IMR-90 (cell line): ENCODE results near the gene INO80B. TPM values are rescaled to one million over a fixed set of nuclear protein-coding genes. Genes with fewer than 3 reads are reported as not detected.

Experiments used
- ATAC-seq: fragments of 200-7000 bp; cut with Tn5 transposase; 2 replicates; pipeline ENCODE4 v1.9.1; 2020; ENCODE audit warnings: low read depth, mild to moderate bottlenecking, moderate library complexity
- BruUV-seq: library from RNA; stranded (reverse); fragments of 400-500 nt; replicated peaks from 2 replicates; lab custom pipeline; 2021; lab: Mats Ljungman, UMichigan
- CTCF ChIA-PET: fragments of 300-600 bp; formaldehyde crosslinking; extraction: SDS; loops from one replicate; lab custom pipeline; 2021; ENCODE audit warnings: antibody characterized with exemption; lab: Yijun Ruan, JAX
- POLR2A ChIA-PET: fragments of 300-600 bp; sonication (Branson Sonifier 250); formaldehyde crosslinking; loops from one replicate; lab custom pipeline; 2022; ENCODE audit warnings: antibody characterized with exemption; ENCODE audit not compliant: unreplicated experiment; lab: Charles Lee
- DNase-seq: peaks from one replicate; pipeline ENCODE4 v3.0.0; 2013
- H2AFZ ChIP-seq: replicated peaks from 2 replicates; pipeline ENCODE3; 2013; ENCODE audit warnings: low read length, mild to moderate bottlenecking; ENCODE audit not compliant: poor library complexity
- H2AK5ac ChIP-seq: 2 replicates; pipeline ENCODE4 v1.6.1; 2013; ENCODE audit warnings: low read depth, low read length, inconsistent platforms
- H2AK9ac ChIP-seq: replicated peaks from 2 replicates; pipeline ENCODE3; 2013; ENCODE audit warnings: mild to moderate bottlenecking, low read depth, low read length, moderate library complexity; ENCODE audit not compliant: poor library complexity
- H2BK120ac ChIP-seq: 2 replicates; pipeline ENCODE4 v1.6.1; 2013; ENCODE audit warnings: low read depth, low read length, inconsistent platforms
- H2BK15ac ChIP-seq: 3 replicates; pipeline ENCODE4 v1.6.1; 2013; ENCODE audit warnings: low read depth, low read length, inconsistent platforms
- H2BK20ac ChIP-seq: 2 replicates; pipeline ENCODE4 v1.6.1; 2013; ENCODE audit warnings: low read depth, mild to moderate bottlenecking, inconsistent platforms, low read length, moderate library complexity
- H2BK5ac ChIP-seq: 2 replicates; pipeline ENCODE4 v1.6.1; 2013; ENCODE audit warnings: mild to moderate bottlenecking, low read depth, low read length, inconsistent platforms; ENCODE audit not compliant: poor library complexity, severe bottlenecking
- H3K14ac ChIP-seq: replicated peaks from 2 replicates; pipeline ENCODE4 v1.6.1; 2013; ENCODE audit warnings: low read depth, low read length, inconsistent platforms
- H3K18ac ChIP-seq: 2 replicates; pipeline ENCODE4 v1.6.1; 2013; ENCODE audit warnings: low read depth, low read length, control low read depth
- H3K23ac ChIP-seq: 2 replicates; pipeline ENCODE4 v1.6.1; 2013; ENCODE audit warnings: low read depth, low read length, inconsistent platforms
- H3K27ac ChIP-seq: 2 replicates; pipeline ENCODE4 v1.5.1; 2013; ENCODE audit warnings: mild to moderate bottlenecking, control low read depth, low read length; ENCODE audit not compliant: insufficient read depth
- H3K27me3 ChIP-seq: 2 replicates; pipeline ENCODE4 v1.6.1; 2013; ENCODE audit warnings: low read length; ENCODE audit not compliant: control insufficient read depth, insufficient read depth
- H3K36me3 ChIP-seq: 2 replicates; pipeline ENCODE4 v1.6.1; 2013; ENCODE audit warnings: low read length, mixed read lengths; ENCODE audit not compliant: control insufficient read depth, insufficient read depth
- H3K4ac ChIP-seq: 2 replicates; pipeline ENCODE4 v1.6.1; 2013; ENCODE audit warnings: low read depth, low read length, inconsistent platforms
- H3K4me1 ChIP-seq: 2 replicates; pipeline ENCODE4 v1.6.1; 2013; ENCODE audit warnings: low read length, mixed read lengths; ENCODE audit not compliant: control insufficient read depth, insufficient read depth
- H3K4me2 ChIP-seq: 2 replicates; pipeline ENCODE4 v1.6.1; 2013; ENCODE audit warnings: low read depth, mild to moderate bottlenecking, control low read depth, low read length, moderate library complexity
- H3K4me3 ChIP-seq: 2 replicates; pipeline ENCODE4 v1.5.1; 2013; ENCODE audit warnings: low read depth, mild to moderate bottlenecking, control low read depth, low read length, moderate library complexity; ENCODE audit not compliant: insufficient read depth
- H3K56ac ChIP-seq: 2 replicates; pipeline ENCODE4 v1.6.1; 2013; ENCODE audit warnings: low read length, inconsistent platforms; ENCODE audit not compliant: insufficient read depth; ENCODE audit errors: extremely low read depth
- H3K79me1 ChIP-seq, 2 experiments: 2 replicates each; pipeline ENCODE4 v1.6.1; 2013; ENCODE audit warnings: low read length in 2 of 2, inconsistent platforms in 1 of 2, low read depth in 1 of 2
- H3K9ac ChIP-seq: 2 replicates; pipeline ENCODE4 v1.6.1; 2013; ENCODE audit warnings: low read depth, low read length, control low read depth
- H3K9me1 ChIP-seq: 2 replicates; pipeline ENCODE4 v1.6.1; 2013; ENCODE audit warnings: low read length, inconsistent platforms; ENCODE audit not compliant: insufficient read depth
- H3K9me3 ChIP-seq: 2 replicates; pipeline ENCODE4 v1.6.1; 2013; ENCODE audit warnings: low read length; ENCODE audit not compliant: control insufficient read depth, insufficient read depth
- H4K20me1 ChIP-seq: 2 replicates; pipeline ENCODE4 v1.6.1; 2013; ENCODE audit warnings: low read length, inconsistent platforms; ENCODE audit not compliant: insufficient read depth
- H4K5ac ChIP-seq: 2 replicates; pipeline ENCODE4 v1.6.1; 2013; ENCODE audit warnings: mild to moderate bottlenecking, low read depth, low read length, control low read depth
- H4K8ac ChIP-seq, 2 experiments: 2 replicates each; pipeline ENCODE4 v1.6.1; 2013; ENCODE audit warnings: low read depth in 2 of 2, low read length in 2 of 2, control low read depth in 1 of 2, inconsistent platforms in 1 of 2
- H4K91ac ChIP-seq: 2 replicates; pipeline ENCODE4 v1.6.1; 2013; ENCODE audit warnings: low read depth, low read length, inconsistent platforms; ENCODE audit not compliant: insufficient read depth
- BHLHE40 ChIP-seq: fragments of 150-350 bp; IDR thresholded peaks from 2 replicates; pipeline ENCODE4 v1.6.1; 2016; ENCODE audit warnings: mild to moderate bottlenecking, low read depth, low read length
- MAFK ChIP-seq: IDR thresholded peaks from 2 replicates; pipeline ENCODE4 v1.6.1; 2012; ENCODE audit warnings: low read depth, low read length, improper control_type of control experiment
- MAZ ChIP-seq: IDR thresholded peaks from 2 replicates; pipeline ENCODE4 v1.6.1; 2012; ENCODE audit warnings: low read depth, mild to moderate bottlenecking, low read length, improper control_type of control experiment, moderate library complexity, borderline replicate concordance
- MXI1 ChIP-seq: IDR thresholded peaks from 2 replicates; pipeline ENCODE4 v1.6.1; 2012; ENCODE audit warnings: low read depth, mild to moderate bottlenecking, low read length, moderate library complexity, borderline replicate concordance
- POLR2A ChIP-seq: IDR thresholded peaks from 2 replicates; pipeline ENCODE4 v1.6.1; 2012; ENCODE audit warnings: mild to moderate bottlenecking, low read depth, low read length
- RFX5 ChIP-seq: IDR thresholded peaks from 2 replicates; pipeline ENCODE4 v1.8.0; 2012; ENCODE audit warnings: low read depth, mild to moderate bottlenecking, low read length, moderate library complexity
- WGBS, 2 experiments: methylation state at CpG; one replicate each; pipeline versions ENCODE4 v1.1.5 to v1.1.7; 2013; ENCODE audit warnings: missing lambda C conversion rate in 2 of 2; ENCODE audit not compliant: insufficient read length in 1 of 2; ENCODE audit errors: extremely low coverage in 2 of 2; 5-methylcytosine and 5-hydroxymethylcytosine counted together
- dilution Hi-C: fragments of 300-500 bp; cut with HindIII; formaldehyde crosslinking; loops from one replicate; pipeline ENCODE4 v1.14.3; 2018; ENCODE audit warnings: low sequenced_read_pairs; ENCODE audit not compliant: unreplicated experiment
- in situ Hi-C: fragments of 300-500 bp; cut with MboI; formaldehyde crosslinking; loops from 3 replicates; pipeline ENCODE4 v1.14.3; 2019; ENCODE audit warnings: low sequenced_read_pairs, inconsistent platforms, mixed read lengths
- intact Hi-C: fragments of 100-400 bp; cut with micrococcal nuclease; formaldehyde crosslinking; loops from 2 replicates; pipeline ENCODE4 v1.10.0; 2022
- polyA plus RNA-seq, 3 experiments: library from polyadenylated mRNA; depleted of rRNA; stranded (reverse); fragments of >200 nt; gene quantifications; 2 replicates each; pipeline ENCODE4 v1.2.3, GENCODE V29; 2012; ENCODE audit warnings: low replicate concordance in 1 of 3
- total RNA-seq: library from RNA; depleted of rRNA; stranded (reverse); fragments of >200 nt; gene quantifications from 2 replicates; pipeline ENCODE4 v1.2.3, GENCODE V29; 2012
- TF ChIP-seq, protein P1 (sequence below): conservative IDR thresholded peaks from 2 replicates; pipeline ENCODE4 v1.5.1; 2012; ENCODE audit warnings: mild to moderate bottlenecking, low read depth, low read length, improper control_type of control experiment

Gene INO80B
- total and polyA plus RNA-seq, 2 of the 4 experiments (the other 2 are of a cell fraction) = 4.5 to 10.5 TPM

DNA sequence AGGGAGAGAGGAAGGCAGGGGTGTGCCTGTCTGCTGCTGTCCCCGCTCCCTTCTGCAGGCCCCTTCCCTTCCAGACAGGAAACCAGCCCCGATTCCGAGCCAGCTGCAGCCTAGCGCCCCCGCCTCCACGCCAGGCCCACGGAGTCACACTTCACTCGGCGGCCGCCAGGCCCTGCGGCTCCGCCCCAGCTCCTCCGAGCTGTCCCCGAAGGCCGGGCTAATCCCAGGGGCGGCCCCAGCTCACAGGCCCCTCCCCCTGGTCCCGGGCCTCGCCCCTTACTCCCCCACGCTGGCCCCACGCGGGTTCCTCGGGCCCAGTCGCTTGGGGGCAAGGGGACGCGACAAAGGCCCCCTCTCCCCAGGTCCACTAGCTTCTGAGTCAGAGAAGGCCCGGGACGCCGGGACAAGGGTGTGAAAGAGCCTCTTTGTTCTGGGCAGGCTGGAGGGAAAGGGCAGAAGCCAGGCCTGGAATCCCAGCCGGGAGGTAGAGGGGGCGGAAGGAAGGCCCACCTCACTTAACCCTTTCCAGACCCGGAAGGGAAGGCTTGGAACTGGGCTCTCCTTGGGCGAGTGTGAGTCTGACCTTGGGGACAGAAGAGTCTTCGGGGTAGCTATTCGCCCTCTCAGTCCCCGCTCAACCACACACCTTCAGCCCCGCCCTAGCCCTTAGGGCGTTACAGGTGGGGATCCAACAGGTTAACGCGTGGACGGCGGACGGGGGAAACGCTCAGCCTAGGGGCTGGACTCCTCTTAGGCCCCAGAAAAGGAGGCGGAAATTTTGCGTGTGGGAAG, 14.3 kb upstream of the INO80B start:
- Histone ChIP-seq H3K9ac (peak overlapping the region; percentile 83), H3K4me1 (peaks cover 23% of the 10 kb centered on the region), H3K4me2 (peak overlapping the region; percentile 89), H4K5ac (peak overlapping the region; percentile 86), H3K4me3 (peak overlapping the region; percentile 48), H3K79me1 (peaks cover 18 to 41% of the 10 kb centered on the region in 2 experiments), H2BK5ac (peak overlapping the region; percentile 59), H3K27me3 (peaks cover 4% of the 10 kb centered on the region; the same call in 1 of the 2 replicates), H2BK20ac (no peak overlapping the region), H4K20me1 (0 out of 2 replicates have a peak, but pooled peaks cover 3% of the 10 kb centered on the region), H2BK120ac (peak overlapping the region; percentile 77), H3K56ac (peak overlapping the region; percentile 67), H3K9me1 (peaks cover 21% of the 10 kb centered on the region), H4K8ac (peak overlapping the region; percentile 87 to 98), H2AK5ac (peak overlapping the region; percentile 95), H3K36me3 (no peaks in the 10 kb centered on the region; the same call in 1 of the 2 replicates), H4K91ac (peak overlapping the region; percentile 93), H3K27ac (peak overlapping the region; percentile 70), H3K4ac (peak overlapping the region; percentile 95), H2AK9ac (peak overlapping the region; percentile 99), H2BK15ac (peak overlapping the region; percentile 70; the same call in 1 of the 3 replicates), H3K14ac (peak overlapping the region; percentile 93), H3K23ac (peak overlapping the region; percentile 91), H2AFZ (peak overlapping the region; percentile 94), H3K18ac (peak overlapping the region; percentile 29), H3K9me3 (no peaks in the 10 kb centered on the region)
- BruUV-seq = no TSS peak
- ChIA-PET CTCF (no interaction called here), POLR2A (interaction anchor here (0.9 kb wide), 1 partner anchor 14 kb away, joined by 4 read pairs; the partner anchor contains the start of gene INO80B)
- in situ Hi-C loops = no loop called here
- intact Hi-C loops = loop anchor here (1.0 kb wide), 1 partner anchor 14 kb away; no protein-coding TSS in a partner anchor
- 5% methylated on average over 12 of the region's 45 CpGs; no CpG with 5 or more reads in 1 of the 2 experiments for WGBS, 2 experiments
- peak; percentile 81 for DNase-seq
- 0 out of 2 replicates have a peak, but pooled peaks have one; percentile 22 for TF ChIP-seq BHLHE40
- no peak for TF ChIP-seq MAFK
- peak; percentile 42; the same call in 1 of the 2 replicates for TF ChIP-seq POLR2A
- no peak for TF ChIP-seq RFX5
- peak; percentile 42; the same call in 1 of the 2 replicates for TF ChIP-seq MAZ
- peak; percentile 46; the same call in 1 of the 2 replicates for TF ChIP-seq MXI1
- TF ChIP-seq, protein P1, sequence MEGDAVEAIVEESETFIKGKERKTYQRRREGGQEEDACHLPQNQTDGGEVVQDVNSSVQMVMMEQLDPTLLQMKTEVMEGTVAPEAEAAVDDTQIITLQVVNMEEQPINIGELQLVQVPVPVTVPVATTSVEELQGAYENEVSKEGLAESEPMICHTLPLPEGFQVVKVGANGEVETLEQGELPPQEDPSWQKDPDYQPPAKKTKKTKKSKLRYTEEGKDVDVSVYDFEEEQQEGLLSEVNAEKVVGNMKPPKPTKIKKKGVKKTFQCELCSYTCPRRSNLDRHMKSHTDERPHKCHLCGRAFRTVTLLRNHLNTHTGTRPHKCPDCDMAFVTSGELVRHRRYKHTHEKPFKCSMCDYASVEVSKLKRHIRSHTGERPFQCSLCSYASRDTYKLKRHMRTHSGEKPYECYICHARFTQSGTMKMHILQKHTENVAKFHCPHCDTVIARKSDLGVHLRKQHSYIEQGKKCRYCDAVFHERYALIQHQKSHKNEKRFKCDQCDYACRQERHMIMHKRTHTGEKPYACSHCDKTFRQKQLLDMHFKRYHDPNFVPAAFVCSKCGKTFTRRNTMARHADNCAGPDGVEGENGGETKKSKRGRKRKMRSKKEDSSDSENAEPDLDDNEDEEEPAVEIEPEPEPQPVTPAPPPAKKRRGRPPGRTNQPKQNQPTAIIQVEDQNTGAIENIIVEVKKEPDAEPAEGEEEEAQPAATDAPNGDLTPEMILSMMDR = 0 out of 2 replicates have a peak, but pooled peaks have one; percentile 20
- dilution Hi-C loops = no loop called here
- peak; percentile 98 for ATAC-seq
